ENCODE data around the gene CCDC172.

The CCDC172 gene

DNA sequence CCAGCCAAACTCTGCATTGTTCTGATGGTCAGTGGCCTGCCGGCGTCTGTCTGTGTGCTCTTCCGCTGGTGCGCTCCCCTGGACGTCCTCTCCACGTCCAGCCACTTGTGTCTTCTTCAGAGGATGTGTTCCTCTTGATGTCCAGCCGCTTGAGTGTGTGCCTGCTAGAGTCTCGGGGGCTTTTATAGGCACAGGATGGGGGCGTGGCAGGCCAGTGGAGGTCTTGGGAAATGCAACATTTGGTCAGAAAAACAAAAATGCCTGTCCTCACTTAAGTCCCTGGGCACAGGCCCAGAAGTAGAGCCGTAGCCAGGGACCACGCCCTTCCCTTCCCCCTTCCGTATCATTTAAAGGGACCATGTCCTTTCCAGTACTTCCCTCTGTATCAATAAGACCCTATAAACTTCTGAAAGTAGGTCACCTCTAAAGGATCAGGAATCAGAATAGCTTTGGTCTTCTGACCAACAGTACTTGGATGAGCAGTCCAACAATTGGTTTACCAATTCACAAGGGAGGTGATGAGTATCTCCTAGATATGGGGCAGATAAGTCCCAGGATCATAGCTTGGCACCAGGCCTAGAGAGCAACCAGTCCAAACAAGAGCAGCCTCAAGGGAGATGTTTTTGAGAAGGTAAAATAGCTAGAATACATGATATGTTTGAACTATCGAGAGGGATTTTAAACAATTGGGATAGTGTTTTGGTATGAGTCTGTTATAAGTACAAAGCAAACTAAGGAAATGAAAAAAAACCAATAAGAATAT lies 71.2 kb downstream of the CCDC172 start:
- no peaks in the 10 kb centered on the region for H3K79me2 ChIP-seq (ENCODE audit: insufficient read depth, low read length)
- H3K9me3 ChIP-seq (ENCODE audit: insufficient read depth, low read length) = no peaks in the 10 kb centered on the region
- H3K9ac ChIP-seq (ENCODE audit: low read length) = no peak overlapping the region
- H2AFZ ChIP-seq (ENCODE audit: low read depth, low read length, severe bottlenecking) = no peak overlapping the region
- no peaks in the 10 kb centered on the region for H3F3A ChIP-seq (ENCODE audit: insufficient read depth)
- H3K36me3 ChIP-seq (ENCODE audit: low read length) = no peaks in the 10 kb centered on the region
- no peaks in the 10 kb centered on the region for H4K20me1 ChIP-seq (ENCODE audit: low read depth, low read length)
- H3K4me3 ChIP-seq (ENCODE audit: insufficient read depth, low read length, poor library complexity, severe bottlenecking) = no peak overlapping the region
- TF ChIP-seq EZH2phosphoT487 (conservative IDR thresholded peaks at IDR 0.05; ENCODE audit: low read length) = no peak
- TF ChIP-seq, protein P1, sequence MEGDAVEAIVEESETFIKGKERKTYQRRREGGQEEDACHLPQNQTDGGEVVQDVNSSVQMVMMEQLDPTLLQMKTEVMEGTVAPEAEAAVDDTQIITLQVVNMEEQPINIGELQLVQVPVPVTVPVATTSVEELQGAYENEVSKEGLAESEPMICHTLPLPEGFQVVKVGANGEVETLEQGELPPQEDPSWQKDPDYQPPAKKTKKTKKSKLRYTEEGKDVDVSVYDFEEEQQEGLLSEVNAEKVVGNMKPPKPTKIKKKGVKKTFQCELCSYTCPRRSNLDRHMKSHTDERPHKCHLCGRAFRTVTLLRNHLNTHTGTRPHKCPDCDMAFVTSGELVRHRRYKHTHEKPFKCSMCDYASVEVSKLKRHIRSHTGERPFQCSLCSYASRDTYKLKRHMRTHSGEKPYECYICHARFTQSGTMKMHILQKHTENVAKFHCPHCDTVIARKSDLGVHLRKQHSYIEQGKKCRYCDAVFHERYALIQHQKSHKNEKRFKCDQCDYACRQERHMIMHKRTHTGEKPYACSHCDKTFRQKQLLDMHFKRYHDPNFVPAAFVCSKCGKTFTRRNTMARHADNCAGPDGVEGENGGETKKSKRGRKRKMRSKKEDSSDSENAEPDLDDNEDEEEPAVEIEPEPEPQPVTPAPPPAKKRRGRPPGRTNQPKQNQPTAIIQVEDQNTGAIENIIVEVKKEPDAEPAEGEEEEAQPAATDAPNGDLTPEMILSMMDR (IDR thresholded peaks at IDR 0.05; ENCODE audit: insufficient read depth, low read length, poor library complexity, severe bottlenecking) = no peak
- H3K27ac ChIP-seq (ENCODE audit: low read depth, low read length) = no peak overlapping the region
- no peak overlapping the region for H3K4me2 ChIP-seq (ENCODE audit: low read depth, low read length, poor library complexity, severe bottlenecking)
- H3K9me2 ChIP-seq (replicated peaks; ENCODE audit: insufficient read depth, low read length) = no peaks in the 10 kb centered on the region
- H3K27me3 ChIP-seq (ENCODE audit: low read length) = no peaks in the 10 kb centered on the region

DNA sequence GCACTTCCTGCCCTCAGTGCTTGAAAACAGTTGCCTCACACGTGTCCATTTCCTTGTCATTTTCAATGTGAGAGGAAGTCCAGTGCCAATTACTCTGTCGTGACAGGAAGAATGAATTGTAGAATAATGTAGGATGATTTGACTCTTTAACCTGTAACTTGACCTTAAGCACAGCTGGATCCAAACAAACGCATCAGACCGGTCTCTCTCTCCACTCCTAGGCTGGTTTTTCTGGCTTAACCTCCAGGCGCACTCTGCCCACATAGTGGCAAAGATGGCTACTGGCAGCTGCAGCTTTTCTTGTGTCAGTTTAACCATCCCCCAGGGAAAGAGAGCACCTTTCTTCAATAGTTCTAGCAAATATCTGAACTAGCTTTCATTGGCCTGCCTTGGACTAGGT lies 74.0 kb downstream of the CCDC172 start:
- Histone ChIP-seq H3K9me2 (replicated peaks; ENCODE audit: insufficient read depth, low read length) (no peaks in the 10 kb centered on the region), H3K27ac (ENCODE audit: low read depth, low read length) (no peak overlapping the region), H4K20me1 (ENCODE audit: low read depth, low read length) (no peaks in the 10 kb centered on the region), H3K4me3 (ENCODE audit: insufficient read depth, low read length, poor library complexity, severe bottlenecking) (no peak overlapping the region), H3F3A (ENCODE audit: insufficient read depth) (no peaks in the 10 kb centered on the region), H3K27me3 (ENCODE audit: low read length) (no peaks in the 10 kb centered on the region), H3K36me3 (ENCODE audit: low read length) (no peaks in the 10 kb centered on the region), H3K79me2 (ENCODE audit: insufficient read depth, low read length) (no peaks in the 10 kb centered on the region), H2AFZ (ENCODE audit: low read depth, low read length, severe bottlenecking) (no peak overlapping the region), H3K4me2 (ENCODE audit: low read depth, low read length, poor library complexity, severe bottlenecking) (no peak overlapping the region), H3K9ac (ENCODE audit: low read length) (no peak overlapping the region), H3K9me3 (ENCODE audit: insufficient read depth, low read length) (no peaks in the 10 kb centered on the region)
- TF ChIP-seq, protein P1 (IDR thresholded peaks at IDR 0.05; ENCODE audit: insufficient read depth, low read length, poor library complexity, severe bottlenecking) = no peak
- TF ChIP-seq EZH2phosphoT487 (conservative IDR thresholded peaks at IDR 0.05; ENCODE audit: low read length) = no peak

DNA sequence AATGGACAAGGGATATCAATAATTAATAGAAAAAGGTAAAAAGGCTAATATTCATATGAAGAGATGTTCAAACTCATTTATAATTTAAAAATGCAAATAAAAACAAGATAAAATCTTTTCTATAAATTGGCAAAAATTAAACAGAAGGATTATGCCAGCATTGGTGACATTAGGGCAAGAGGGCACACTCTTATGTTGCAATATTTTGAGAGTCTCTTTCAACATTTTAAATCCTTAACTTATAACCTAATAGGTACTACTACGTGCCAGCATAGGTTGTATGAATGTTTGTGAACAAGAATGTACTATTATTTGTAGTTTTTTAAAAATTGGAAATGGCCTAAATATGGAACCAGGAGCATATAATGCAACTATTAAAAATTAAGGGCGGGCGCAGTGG lies 78.6 kb downstream of the CCDC172 start:
- no peaks in the 10 kb centered on the region for H3K9me3 ChIP-seq (ENCODE audit: insufficient read depth, low read length)
- H3K9me2 ChIP-seq (replicated peaks; ENCODE audit: insufficient read depth, low read length) = no peaks in the 10 kb centered on the region
- H3K27me3 ChIP-seq (ENCODE audit: low read length) = no peaks in the 10 kb centered on the region
- no peak overlapping the region for H2AFZ ChIP-seq (ENCODE audit: low read depth, low read length, severe bottlenecking)
- TF ChIP-seq, protein P1 (IDR thresholded peaks at IDR 0.05; ENCODE audit: insufficient read depth, low read length, poor library complexity, severe bottlenecking) = no peak
- TF ChIP-seq EZH2phosphoT487 (conservative IDR thresholded peaks at IDR 0.05; ENCODE audit: low read length) = no peak
- no peak overlapping the region for H3K4me2 ChIP-seq (ENCODE audit: low read depth, low read length, poor library complexity, severe bottlenecking)
- H3K36me3 ChIP-seq (ENCODE audit: low read length) = no peaks in the 10 kb centered on the region
- no peaks in the 10 kb centered on the region for H3F3A ChIP-seq (ENCODE audit: insufficient read depth)
- H3K27ac ChIP-seq (ENCODE audit: low read depth, low read length) = no peak overlapping the region
- H3K9ac ChIP-seq (ENCODE audit: low read length) = no peak overlapping the region
- no peaks in the 10 kb centered on the region for H3K79me2 ChIP-seq (ENCODE audit: insufficient read depth, low read length)
- H3K4me3 ChIP-seq (ENCODE audit: insufficient read depth, low read length, poor library complexity, severe bottlenecking) = no peak overlapping the region
- H4K20me1 ChIP-seq (ENCODE audit: low read depth, low read length) = no peaks in the 10 kb centered on the region

All from SU-DHL-6 (cell line).